ENCODE results near the gene POU6F1.

- TF ChIP-seq POLR2A (IDR thresholded peaks at IDR 0.05), result no peak
- TF ChIP-seq CTCF (IDR thresholded peaks at IDR 0.05), result no peak
These were observed 34.5 kb downstream of the POU6F1 start for GRCh38 chr12:51183349-51183748.
